Measurements from ENCODE around the gene NR2F6.

NR2F6 gene

GRCh38 chr19:17211547-17212446 lies 33.9 kb downstream of the NR2F6 start:
- no peak for TF ChIP-seq RAD21 (IDR thresholded peaks at IDR 0.05; ENCODE audit: low read depth)
- TF ChIP-seq TEAD4 (IDR thresholded peaks at IDR 0.05) = no peak
- no peak for TF ChIP-seq ZBTB7A (IDR thresholded peaks at IDR 0.05; ENCODE audit: low read depth)
- TF ChIP-seq TAF1 (IDR thresholded peaks at IDR 0.05; ENCODE audit: low read depth) = no peak
- no peak for TF ChIP-seq EGR1 (IDR thresholded peaks at IDR 0.05)
- TF ChIP-seq NFIC (IDR thresholded peaks at IDR 0.05) = no peak
- TF ChIP-seq FOXM1 (IDR thresholded peaks at IDR 0.05; ENCODE audit: borderline replicate concordance, low read depth) = no peak
- TF ChIP-seq CEBPB (IDR thresholded peaks at IDR 0.05) = no peak
- TF ChIP-seq, protein P1, sequence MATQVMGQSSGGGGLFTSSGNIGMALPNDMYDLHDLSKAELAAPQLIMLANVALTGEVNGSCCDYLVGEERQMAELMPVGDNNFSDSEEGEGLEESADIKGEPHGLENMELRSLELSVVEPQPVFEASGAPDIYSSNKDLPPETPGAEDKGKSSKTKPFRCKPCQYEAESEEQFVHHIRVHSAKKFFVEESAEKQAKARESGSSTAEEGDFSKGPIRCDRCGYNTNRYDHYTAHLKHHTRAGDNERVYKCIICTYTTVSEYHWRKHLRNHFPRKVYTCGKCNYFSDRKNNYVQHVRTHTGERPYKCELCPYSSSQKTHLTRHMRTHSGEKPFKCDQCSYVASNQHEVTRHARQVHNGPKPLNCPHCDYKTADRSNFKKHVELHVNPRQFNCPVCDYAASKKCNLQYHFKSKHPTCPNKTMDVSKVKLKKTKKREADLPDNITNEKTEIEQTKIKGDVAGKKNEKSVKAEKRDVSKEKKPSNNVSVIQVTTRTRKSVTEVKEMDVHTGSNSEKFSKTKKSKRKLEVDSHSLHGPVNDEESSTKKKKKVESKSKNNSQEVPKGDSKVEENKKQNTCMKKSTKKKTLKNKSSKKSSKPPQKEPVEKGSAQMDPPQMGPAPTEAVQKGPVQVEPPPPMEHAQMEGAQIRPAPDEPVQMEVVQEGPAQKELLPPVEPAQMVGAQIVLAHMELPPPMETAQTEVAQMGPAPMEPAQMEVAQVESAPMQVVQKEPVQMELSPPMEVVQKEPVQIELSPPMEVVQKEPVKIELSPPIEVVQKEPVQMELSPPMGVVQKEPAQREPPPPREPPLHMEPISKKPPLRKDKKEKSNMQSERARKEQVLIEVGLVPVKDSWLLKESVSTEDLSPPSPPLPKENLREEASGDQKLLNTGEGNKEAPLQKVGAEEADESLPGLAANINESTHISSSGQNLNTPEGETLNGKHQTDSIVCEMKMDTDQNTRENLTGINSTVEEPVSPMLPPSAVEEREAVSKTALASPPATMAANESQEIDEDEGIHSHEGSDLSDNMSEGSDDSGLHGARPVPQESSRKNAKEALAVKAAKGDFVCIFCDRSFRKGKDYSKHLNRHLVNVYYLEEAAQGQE (IDR thresholded peaks at IDR 0.05; ENCODE audit: low read depth) = no peak
- TF ChIP-seq EP300 (IDR thresholded peaks at IDR 0.05; ENCODE audit: borderline replicate concordance) = no peak
- TF ChIP-seq CREB1 (IDR thresholded peaks at IDR 0.05; ENCODE audit: low read depth) = no peak
- TF ChIP-seq, protein P2, sequence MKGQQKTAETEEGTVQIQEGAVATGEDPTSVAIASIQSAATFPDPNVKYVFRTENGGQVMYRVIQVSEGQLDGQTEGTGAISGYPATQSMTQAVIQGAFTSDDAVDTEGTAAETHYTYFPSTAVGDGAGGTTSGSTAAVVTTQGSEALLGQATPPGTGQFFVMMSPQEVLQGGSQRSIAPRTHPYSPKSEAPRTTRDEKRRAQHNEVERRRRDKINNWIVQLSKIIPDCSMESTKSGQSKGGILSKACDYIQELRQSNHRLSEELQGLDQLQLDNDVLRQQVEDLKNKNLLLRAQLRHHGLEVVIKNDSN (IDR thresholded peaks at IDR 0.05) = no peak
- TF ChIP-seq, protein P3, sequence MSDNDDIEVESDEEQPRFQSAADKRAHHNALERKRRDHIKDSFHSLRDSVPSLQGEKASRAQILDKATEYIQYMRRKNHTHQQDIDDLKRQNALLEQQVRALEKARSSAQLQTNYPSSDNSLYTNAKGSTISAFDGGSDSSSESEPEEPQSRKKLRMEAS (IDR thresholded peaks at IDR 0.05) = no peak
- TF ChIP-seq YY1 (IDR thresholded peaks at IDR 0.05; ENCODE audit: low read depth) = no peak
- no peak for TF ChIP-seq TCF12 (IDR thresholded peaks at IDR 0.05; ENCODE audit: low read depth)

- TF ChIP-seq CEBPB (IDR thresholded peaks at IDR 0.05) (no peak), FOXM1 (IDR thresholded peaks at IDR 0.05; ENCODE audit: borderline replicate concordance, low read depth) (no peak), ZBTB7A (IDR thresholded peaks at IDR 0.05; ENCODE audit: low read depth) (no peak), TCF12 (IDR thresholded peaks at IDR 0.05; ENCODE audit: low read depth) (no peak), NFIC (IDR thresholded peaks at IDR 0.05) (no peak), RAD21 (IDR thresholded peaks at IDR 0.05; ENCODE audit: low read depth) (no peak), TEAD4 (IDR thresholded peaks at IDR 0.05) (no peak), CREB1 (IDR thresholded peaks at IDR 0.05; ENCODE audit: low read depth) (no peak), TAF1 (IDR thresholded peaks at IDR 0.05; ENCODE audit: low read depth) (no peak), EGR1 (IDR thresholded peaks at IDR 0.05) (no peak), EP300 (IDR thresholded peaks at IDR 0.05; ENCODE audit: borderline replicate concordance) (no peak), YY1 (IDR thresholded peaks at IDR 0.05; ENCODE audit: low read depth) (no peak)
- TF ChIP-seq, protein P1 (IDR thresholded peaks at IDR 0.05; ENCODE audit: low read depth) = no peak
- TF ChIP-seq, protein P3 (IDR thresholded peaks at IDR 0.05) = no peak
- TF ChIP-seq, protein P2 (IDR thresholded peaks at IDR 0.05) = no peak
Observed at GRCh38 chr19:17210296-17210695, 35.4 kb downstream of the NR2F6 start.

DNA sequence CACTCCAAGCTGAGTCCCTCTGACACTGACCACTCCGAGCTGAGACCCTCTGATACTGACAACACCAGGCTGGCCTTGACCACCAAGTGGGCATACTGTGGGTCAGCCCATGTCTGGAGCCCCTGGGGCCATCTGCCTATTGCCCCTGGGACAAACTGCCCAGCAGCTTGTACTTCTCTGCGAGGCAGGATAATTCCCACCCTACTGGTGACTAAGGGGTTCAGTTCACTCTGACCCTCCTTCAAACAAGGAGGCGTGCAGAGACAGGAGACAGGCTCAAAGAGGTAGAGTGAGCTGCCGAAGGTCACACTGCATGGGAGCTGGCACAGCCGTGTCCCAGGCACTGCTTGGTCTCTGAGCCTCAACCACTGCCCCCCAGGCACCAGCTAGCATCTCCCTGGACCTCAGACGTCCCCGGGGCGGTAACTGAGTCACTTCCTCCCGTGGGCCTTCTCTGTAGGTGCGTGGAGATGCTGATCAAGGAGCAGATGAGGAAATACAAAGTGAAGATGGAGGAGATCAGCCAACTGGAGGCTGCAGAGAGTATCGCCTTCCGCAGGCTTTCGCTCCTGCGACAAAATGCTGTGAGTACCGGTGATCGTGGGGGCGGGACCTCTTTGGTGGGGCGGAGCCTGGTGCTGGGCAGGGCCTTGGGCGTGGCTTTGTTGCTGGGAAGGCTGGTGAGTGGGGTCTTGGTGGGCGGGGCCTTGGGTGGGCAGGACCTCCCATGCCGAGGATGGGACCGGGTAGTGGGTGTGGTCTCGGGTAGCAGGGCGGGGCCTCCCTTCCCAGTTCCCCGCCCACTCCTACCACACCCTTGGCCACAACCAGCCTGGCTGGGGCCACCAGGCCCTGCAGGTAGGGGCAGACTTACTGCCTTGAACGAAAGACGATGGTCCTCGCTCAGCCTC lies 36.3 kb downstream of the NR2F6 start:
- TF ChIP-seq, protein P2 (IDR thresholded peaks at IDR 0.05) = no peak
- TF ChIP-seq CEBPB (IDR thresholded peaks at IDR 0.05) = no peak
- TF ChIP-seq, protein P1 (IDR thresholded peaks at IDR 0.05; ENCODE audit: low read depth) = no peak
- no peak for TF ChIP-seq EGR1 (IDR thresholded peaks at IDR 0.05)
- TF ChIP-seq TEAD4 (IDR thresholded peaks at IDR 0.05) = no peak
- no peak for TF ChIP-seq FOXM1 (IDR thresholded peaks at IDR 0.05; ENCODE audit: borderline replicate concordance, low read depth)
- TF ChIP-seq TCF12 (IDR thresholded peaks at IDR 0.05; ENCODE audit: low read depth) = no peak
- no peak for TF ChIP-seq NFIC (IDR thresholded peaks at IDR 0.05)
- TF ChIP-seq ZBTB7A (IDR thresholded peaks at IDR 0.05; ENCODE audit: low read depth) = no peak
- TF ChIP-seq EP300 (IDR thresholded peaks at IDR 0.05; ENCODE audit: borderline replicate concordance) = no peak
